HEK293 (cell line): Measurements from ENCODE around the gene PARD3B.

Source experiments
- CTCF ChIA-PET: fragments of 350-600 bp; formaldehyde crosslinking; extraction: SDS; loops from one replicate; lab custom pipeline; 2021; ENCODE audit warnings: antibody characterized with exemption; lab: Yijun Ruan, JAX
- POLR2A ChIA-PET: fragments of 300-600 bp; formaldehyde crosslinking; extraction: SDS; loops from one replicate; lab custom pipeline; 2020; ENCODE audit warnings: antibody characterized with exemption, inconsistent platforms; lab: Yijun Ruan, JAX
- H3K27ac ChIP-seq: fragments of 200-500 bp; sonication (Bioruptor generic); 2 replicates; pipeline ENCODE4 v1.5.1; 2014; ENCODE audit warnings: low read depth, low read length, control low read depth, inconsistent platforms; ENCODE audit errors: extremely low read depth
- H3K36me3 ChIP-seq, 2 experiments: fragments of 200-500 bp in 1 of 2; sonication (Bioruptor generic) in 1 of 2; 1 replicate in 1 of 2; 2 replicates in 1 of 2; pipeline ENCODE4 v1.5.1; 2014 to 2017; ENCODE audit warnings: inconsistent platforms in 2 of 2, low read length in 2 of 2; ENCODE audit not compliant: control insufficient read depth in 2 of 2, insufficient read depth in 1 of 2
- H3K4me1 ChIP-seq: fragments of 200-500 bp; sonication (Bioruptor generic); 2 replicates; pipeline ENCODE4 v1.5.1; 2014; ENCODE audit warnings: mild to moderate bottlenecking, low read length, inconsistent platforms; ENCODE audit not compliant: control insufficient read depth, insufficient read depth
- H3K4me3 ChIP-seq: 2 replicates; pipeline ENCODE4 v1.5.1; 2011; ENCODE audit warnings: low read depth, mild to moderate bottlenecking, control low read depth, low read length, moderate library complexity
- H3K9me3 ChIP-seq: fragments of 200-500 bp; sonication (Bioruptor generic); 2 replicates; pipeline ENCODE4 v1.5.1; 2014; ENCODE audit warnings: low read depth, low read length, inconsistent platforms; ENCODE audit not compliant: control insufficient read depth, insufficient read depth
- ATF2 ChIP-seq: fragments of 450-650 bp; formaldehyde crosslinking; IDR thresholded peaks from 2 replicates; pipeline ENCODE4 v1.5.1; 2016; ENCODE audit warnings: missing biosample characterization, missing genetic modification characterization, low read depth
- BCL11A ChIP-seq: fragments of 450-650 bp; formaldehyde crosslinking; IDR thresholded peaks from 2 replicates; pipeline ENCODE4 v1.5.1; 2016; ENCODE audit warnings: low read depth, missing biosample characterization, missing genetic modification characterization
- EGR2 ChIP-seq: fragments of 450-650 bp; formaldehyde crosslinking; IDR thresholded peaks from 2 replicates; pipeline ENCODE4 v1.5.1; 2016; ENCODE audit warnings: low read depth, missing biosample characterization, missing genetic modification characterization
- ELK4 ChIP-seq: IDR thresholded peaks from 2 replicates; pipeline ENCODE4 v1.6.1; 2011; ENCODE audit warnings: mild to moderate bottlenecking, low read depth, low read length, borderline replicate concordance
- REST ChIP-seq: fragments of 450-650 bp; formaldehyde crosslinking; IDR thresholded peaks from 2 replicates; pipeline ENCODE4 v1.5.1; 2016; ENCODE audit warnings: missing biosample characterization, missing genetic modification characterization
- SP2 ChIP-seq: fragments of 450-650 bp; formaldehyde crosslinking; IDR thresholded peaks from 2 replicates; pipeline ENCODE4 v1.5.1; 2016; ENCODE audit warnings: missing biosample characterization, missing genetic modification characterization
- TCF7L2 ChIP-seq: IDR thresholded peaks from 2 replicates; pipeline ENCODE4 v1.6.1; 2011; ENCODE audit warnings: low read depth, mild to moderate bottlenecking, inconsistent platforms, low read length, moderate library complexity, borderline replicate concordance
- YY1 ChIP-seq: fragments of 450-650 bp; formaldehyde crosslinking; IDR thresholded peaks from 2 replicates; pipeline ENCODE4 v1.5.1; 2018; ENCODE audit warnings: missing biosample characterization, missing genetic modification characterization
- YY2 ChIP-seq: fragments of 450-650 bp; formaldehyde crosslinking; IDR thresholded peaks from 2 replicates; pipeline ENCODE4 v1.5.1; 2016; ENCODE audit warnings: missing biosample characterization, missing genetic modification characterization
- ZNF10 ChIP-seq: fragments of 450-650 bp; formaldehyde crosslinking; IDR thresholded peaks from 2 replicates; pipeline ENCODE4 v1.5.1; 2017; ENCODE audit warnings: missing biosample characterization, missing genetic modification characterization
- ZNF140 ChIP-seq: fragments of 450-650 bp; formaldehyde crosslinking; IDR thresholded peaks from 2 replicates; pipeline ENCODE4 v1.5.1; 2016; ENCODE audit warnings: missing biosample characterization, missing genetic modification characterization
- ZNF26 ChIP-seq: fragments of 450-650 bp; formaldehyde crosslinking; IDR thresholded peaks from 2 replicates; pipeline ENCODE4 v1.5.1; 2016; ENCODE audit warnings: missing biosample characterization, missing genetic modification characterization
- ZNF362 ChIP-seq: fragments of 450-650 bp; formaldehyde crosslinking; IDR thresholded peaks from 2 replicates; pipeline ENCODE4 v1.5.1; 2016; ENCODE audit warnings: missing biosample characterization, missing genetic modification characterization
- ZNF366 ChIP-seq: fragments of 450-650 bp; formaldehyde crosslinking; conservative IDR thresholded peaks from 2 replicates; pipeline ENCODE4 v1.5.1; 2016; ENCODE audit warnings: missing biosample characterization, missing genetic modification characterization
- ZNF555 ChIP-seq: fragments of 450-650 bp; formaldehyde crosslinking; conservative IDR thresholded peaks from 2 replicates; pipeline ENCODE4 v1.5.1; 2017; ENCODE audit warnings: missing biosample characterization, mild to moderate bottlenecking, missing genetic modification characterization, inconsistent platforms
- ZNF776 ChIP-seq: fragments of 450-650 bp; formaldehyde crosslinking; IDR thresholded peaks from 2 replicates; pipeline ENCODE4 v1.5.0; 2017; ENCODE audit warnings: missing biosample characterization, missing genetic modification characterization, borderline replicate concordance
- ZNF837 ChIP-seq: fragments of 450-650 bp; formaldehyde crosslinking; IDR thresholded peaks from 2 replicates; pipeline ENCODE4 v1.5.1; 2016; ENCODE audit warnings: missing biosample characterization, missing genetic modification characterization
- TF ChIP-seq, protein P1 (sequence below): fragments of 450-650 bp; formaldehyde crosslinking; IDR thresholded peaks from 2 replicates; pipeline ENCODE4 v1.5.1; 2017; ENCODE audit warnings: missing biosample characterization, missing genetic modification characterization

Gene PARD3B

DNA sequence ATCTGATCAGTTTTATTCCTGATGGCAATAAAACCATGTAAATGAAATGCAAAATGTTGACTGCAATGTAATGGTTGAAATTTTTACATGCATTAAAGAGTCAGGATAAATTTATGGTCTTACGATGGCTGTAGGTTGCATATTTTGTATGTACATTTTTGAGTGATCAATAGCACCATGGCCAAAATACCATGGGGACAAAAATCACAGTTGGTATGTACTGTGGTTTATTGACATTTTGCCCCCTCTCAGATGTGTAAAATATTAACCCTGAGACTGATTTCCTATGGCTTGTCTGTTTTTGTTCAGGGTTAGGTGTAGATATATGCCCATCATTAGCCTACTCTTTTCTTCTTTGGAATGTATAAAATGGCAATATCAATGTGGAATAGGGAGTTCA is 138.1 kb downstream of the PARD3B start:
- Histone ChIP-seq H3K4me3 (no peak overlapping the region), H3K27ac (no peak overlapping the region)
- TF ChIP-seq ZNF10 (tag by site-specific recombination) (no peak), ZNF555 (tag by site-specific recombination) (no peak), ZNF366 (tag by site-specific recombination) (no peak), SP2 (tag by site-specific recombination) (no peak), ZNF140 (tag by site-specific recombination) (no peak), EGR2 (no peak)
- TF ChIP-seq, all 188 proteins: peak for 0
- H3K36me3 ChIP-seq, result no peaks in the 10 kb centered on the region
- H3K4me1 ChIP-seq, result peaks cover 3% of the 10 kb centered on the region
- ChIA-PET POLR2A (no interaction called here), CTCF (no interaction called here)
- no peaks in the 10 kb centered on the region for H3K9me3 ChIP-seq

GRCh38 chr2:204686406-204686805 is 141.1 kb downstream of the PARD3B start:
- no peaks in the 10 kb centered on the region for H3K9me3 ChIP-seq
- ChIA-PET POLR2A (no interaction called here), CTCF (interaction anchor here (0.7 kb wide), 1 partner anchor 102 kb away, joined by 3 read pairs; no protein-coding TSS in a partner anchor)
- H3K27ac ChIP-seq, result no peak overlapping the region
- H3K4me3 ChIP-seq, result no peak overlapping the region
- TF ChIP-seq ZNF26 (tag by site-specific recombination) (no peak), ZNF776 (tag by site-specific recombination) (no peak), ELK4 (no peak), TCF7L2 (no peak), YY2 (no peak), ZNF837 (tag by site-specific recombination) (no peak)
- peaks cover 2% of the 10 kb centered on the region for H3K4me1 ChIP-seq
- no peaks in the 10 kb centered on the region for H3K36me3 ChIP-seq

DNA sequence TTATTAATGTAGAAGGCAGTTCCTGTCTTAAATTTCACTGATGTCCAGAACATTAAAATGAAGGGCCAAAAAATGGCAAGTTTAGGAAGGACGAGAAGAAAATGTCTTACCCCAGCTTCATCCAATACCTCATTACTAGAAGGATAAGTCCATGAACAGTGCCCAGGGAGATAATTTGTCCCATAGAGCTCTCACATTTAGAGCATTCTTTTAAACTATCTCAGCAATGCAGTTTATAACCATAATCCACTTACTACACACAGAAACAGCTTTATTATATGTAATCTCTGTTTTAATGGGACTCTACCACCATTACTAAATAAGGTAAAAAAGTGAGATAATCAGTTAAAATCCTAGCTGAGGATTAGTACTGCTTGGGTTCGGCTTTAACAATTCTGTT is 142.5 kb downstream of the PARD3B start:
- Histone ChIP-seq H3K27ac (no peak overlapping the region), H3K4me1 (no peaks in the 10 kb centered on the region), H3K4me3 (no peak overlapping the region), H3K36me3 (no peaks in the 10 kb centered on the region), H3K9me3 (no peaks in the 10 kb centered on the region)
- ChIA-PET CTCF (interaction anchor here (0.6 to 0.7 kb wide), 2 partner anchors 204 to 575 kb away, joined by 3 read pairs; no protein-coding TSS in a partner anchor), POLR2A (no interaction called here)
- TF ChIP-seq, protein P1, sequence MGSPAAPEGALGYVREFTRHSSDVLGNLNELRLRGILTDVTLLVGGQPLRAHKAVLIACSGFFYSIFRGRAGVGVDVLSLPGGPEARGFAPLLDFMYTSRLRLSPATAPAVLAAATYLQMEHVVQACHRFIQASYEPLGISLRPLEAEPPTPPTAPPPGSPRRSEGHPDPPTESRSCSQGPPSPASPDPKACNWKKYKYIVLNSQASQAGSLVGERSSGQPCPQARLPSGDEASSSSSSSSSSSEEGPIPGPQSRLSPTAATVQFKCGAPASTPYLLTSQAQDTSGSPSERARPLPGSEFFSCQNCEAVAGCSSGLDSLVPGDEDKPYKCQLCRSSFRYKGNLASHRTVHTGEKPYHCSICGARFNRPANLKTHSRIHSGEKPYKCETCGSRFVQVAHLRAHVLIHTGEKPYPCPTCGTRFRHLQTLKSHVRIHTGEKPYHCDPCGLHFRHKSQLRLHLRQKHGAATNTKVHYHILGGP, result no peak
- TF ChIP-seq REST (tag by site-specific recombination), result no peak
- TF ChIP-seq BCL11A (tag by site-specific recombination), result no peak
- no peak for TF ChIP-seq ZNF362 (tag by site-specific recombination)
- TF ChIP-seq ATF2, result no peak
- TF ChIP-seq YY1, result no peak
